ENCODE measurements around the gene SCAPER. TPM values are rescaled to one million over a fixed set of nuclear protein-coding genes. Genes with fewer than 3 reads are reported as not detected.

The SCAPER gene
- polyA plus RNA-seq, 1 experiment, result 5.4 TPM

GRCh38 chr15:76449455-76449854 is 455.7 kb downstream of the SCAPER start:
- no peak overlapping the region for H3K27ac ChIP-seq (ENCODE audit: low read depth, low read length)
- ChIA-PET CTCF (no interaction called here), POLR2A (no interaction called here)
- no peak overlapping the region for H3K4me3 ChIP-seq (ENCODE audit: low read depth, low read length)
- no peaks in the 10 kb centered on the region for H3K27me3 ChIP-seq (ENCODE audit: control insufficient read depth, insufficient read depth, low read length)
- no peak for DNase-seq (ENCODE audit: low read depth, low spot score)
- no peaks in the 10 kb centered on the region for H3K9me3 ChIP-seq (ENCODE audit: control insufficient read depth, insufficient read depth, low read length)
- no peak for TF ChIP-seq CTCF (IDR thresholded peaks at IDR 0.05; ENCODE audit: low read depth, low read length)

GRCh38 chr15:76448755-76449154 is 456.4 kb downstream of the SCAPER start:
- DNase-seq (ENCODE audit: low read depth, low spot score), result no peak
- Histone ChIP-seq H3K9me3 (ENCODE audit: control insufficient read depth, insufficient read depth, low read length) (no peaks in the 10 kb centered on the region), H3K27ac (ENCODE audit: low read depth, low read length) (no peak overlapping the region), H3K4me3 (ENCODE audit: low read depth, low read length) (no peak overlapping the region), H3K27me3 (ENCODE audit: control insufficient read depth, insufficient read depth, low read length) (no peaks in the 10 kb centered on the region)
- ChIA-PET CTCF (no interaction called here), POLR2A (no interaction called here)
- no peak for TF ChIP-seq CTCF (IDR thresholded peaks at IDR 0.05; ENCODE audit: low read depth, low read length)

GRCh38 chr15:76447728-76448441 is 457.3 kb downstream of the SCAPER start:
- Histone ChIP-seq H3K27me3 (ENCODE audit: control insufficient read depth, insufficient read depth, low read length) (no peaks in the 10 kb centered on the region), H3K4me3 (ENCODE audit: low read depth, low read length) (no peak overlapping the region), H3K9me3 (ENCODE audit: control insufficient read depth, insufficient read depth, low read length) (no peaks in the 10 kb centered on the region), H3K27ac (ENCODE audit: low read depth, low read length) (no peak overlapping the region)
- POLR2A ChIA-PET, result no interaction called here
- DNase-seq (ENCODE audit: low read depth, low spot score), result no peak
- no peak for TF ChIP-seq CTCF (IDR thresholded peaks at IDR 0.05; ENCODE audit: low read depth, low read length)
- CTCF ChIA-PET, result interaction anchor here (1.1 kb wide), 1 partner anchor 8 kb away, joined by 4 read pairs; no protein-coding TSS in a partner anchor

GRCh38 chr15:76440441-76440840 is 464.7 kb downstream of the SCAPER start:
- ChIA-PET CTCF (no interaction called here), POLR2A (no interaction called here)
- Histone ChIP-seq H3K4me3 (ENCODE audit: low read depth, low read length) (no peak overlapping the region), H3K27ac (ENCODE audit: low read depth, low read length) (no peak overlapping the region), H3K9me3 (ENCODE audit: control insufficient read depth, insufficient read depth, low read length) (no peaks in the 10 kb centered on the region), H3K27me3 (ENCODE audit: control insufficient read depth, insufficient read depth, low read length) (no peaks in the 10 kb centered on the region)
- DNase-seq (ENCODE audit: low read depth, low spot score), result no peak
- no peak for TF ChIP-seq CTCF (IDR thresholded peaks at IDR 0.05; ENCODE audit: low read depth, low read length)

GRCh38 chr15:76439542-76439941 is 465.6 kb downstream of the SCAPER start:
- H3K4me3 ChIP-seq (ENCODE audit: low read depth, low read length), result no peak overlapping the region
- ChIA-PET CTCF (no interaction called here), POLR2A (no interaction called here)
- no peaks in the 10 kb centered on the region for H3K9me3 ChIP-seq (ENCODE audit: control insufficient read depth, insufficient read depth, low read length)
- no peak for TF ChIP-seq CTCF (IDR thresholded peaks at IDR 0.05; ENCODE audit: low read depth, low read length)
- H3K27me3 ChIP-seq (ENCODE audit: control insufficient read depth, insufficient read depth, low read length), result no peaks in the 10 kb centered on the region
- no peak overlapping the region for H3K27ac ChIP-seq (ENCODE audit: low read depth, low read length)
- DNase-seq (ENCODE audit: low read depth, low spot score), result no peak
